GM18873 (cell line): Measurements from ENCODE around the gene ZNF155.

Source experiments
- ATAC-seq: cut with Tn5 transposase; IDR thresholded peaks from one replicate; pipeline ENCODE4 v1.9.1; 2021; ENCODE audit warnings: mild to moderate bottlenecking, moderate library complexity, moderate number of reproducible peaks; ENCODE audit not compliant: unreplicated experiment, low FRiP score

The ZNF155 gene

DNA sequence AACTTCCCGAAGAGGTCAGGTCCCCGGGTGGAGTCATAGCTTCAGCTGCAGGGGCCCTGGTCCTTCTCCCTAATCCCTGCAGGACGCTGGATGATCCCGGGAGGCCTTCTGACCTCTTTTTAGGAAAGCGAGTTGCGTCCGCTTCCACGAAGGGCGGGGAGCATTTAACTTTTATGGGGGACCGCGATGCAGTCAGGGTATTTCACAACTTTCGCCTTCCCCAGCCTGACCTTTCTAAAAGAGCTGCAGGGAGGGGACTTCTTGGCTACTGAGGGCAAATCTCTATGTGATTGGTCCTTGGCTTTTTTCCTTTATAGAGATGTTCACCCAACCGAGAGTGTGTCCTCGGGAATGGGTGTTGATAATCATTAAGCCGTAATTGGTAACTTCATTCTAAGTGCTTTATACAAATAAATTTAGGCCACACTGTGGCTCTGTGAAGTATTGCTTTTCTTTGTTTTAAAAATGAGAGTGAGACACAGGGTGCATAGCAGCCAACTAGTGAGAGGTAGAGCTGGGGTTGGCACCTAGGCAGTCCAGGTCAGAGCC lies 19.5 kb downstream of the ZNF155 start:
- peak; percentile 17 for ATAC-seq

DNA sequence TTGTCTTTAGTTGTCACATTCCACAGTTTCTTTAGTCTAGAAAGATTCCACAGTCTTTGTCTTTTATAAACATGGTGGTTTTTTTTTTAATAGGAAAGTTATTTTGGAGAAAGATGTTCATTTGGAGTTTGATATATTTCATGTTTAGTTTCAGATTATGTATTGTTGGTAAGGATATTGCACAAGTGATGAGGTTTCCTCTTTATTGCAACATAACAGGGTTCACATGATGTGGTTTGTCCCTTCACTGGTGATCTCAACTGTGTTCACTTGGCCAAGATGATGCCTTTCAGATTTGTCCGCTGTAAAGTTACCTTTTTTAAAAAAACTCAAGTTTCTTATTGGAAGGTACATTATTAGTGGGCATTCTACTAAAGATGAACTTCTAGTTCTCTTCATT lies 22.0 kb downstream of the ZNF155 start:
- ATAC-seq: no peak

DNA sequence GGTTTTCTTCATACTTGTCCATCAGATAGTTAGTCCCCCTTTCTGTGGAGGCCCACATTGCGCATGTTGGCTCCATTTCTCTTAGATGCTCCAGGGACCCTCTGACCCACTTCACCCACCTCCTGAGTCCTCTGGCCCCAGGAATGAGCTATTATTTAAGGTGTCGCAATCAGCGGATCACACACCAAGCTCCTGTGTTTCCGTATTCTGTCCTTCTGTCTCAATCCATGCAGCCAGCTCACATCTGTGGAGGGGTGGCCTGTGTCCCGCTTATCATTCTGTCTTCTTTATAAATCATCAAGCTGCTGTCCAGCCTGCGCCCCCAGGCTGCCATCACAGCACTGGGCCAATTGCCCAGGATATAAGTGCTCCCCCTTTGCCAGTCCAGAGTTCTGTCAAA lies 23.5 kb downstream of the ZNF155 start:
- ATAC-seq: no peak

GRCh38 chr19:44010468-44010867 lies 26.5 kb downstream of the ZNF155 start:
- no peak for ATAC-seq

DNA sequence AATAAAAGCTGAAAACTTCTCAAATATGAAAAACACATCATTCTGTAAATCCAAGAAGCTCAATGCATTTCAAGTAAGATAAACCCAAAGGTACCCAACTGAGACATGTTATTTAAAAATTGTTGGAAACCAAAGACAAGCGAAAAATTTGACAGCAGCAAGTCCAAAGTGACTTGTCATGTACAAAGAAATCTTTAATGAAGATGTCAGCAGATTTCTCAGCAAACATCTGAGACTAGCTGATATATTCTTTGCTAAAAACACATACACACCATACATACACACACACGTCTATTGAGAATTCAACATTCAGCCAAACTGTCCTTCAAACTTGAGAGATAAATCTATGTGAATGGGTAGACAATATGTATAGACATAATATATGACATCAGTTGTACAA lies 35.5 kb downstream of the ZNF155 start:
- ATAC-seq: no peak

DNA sequence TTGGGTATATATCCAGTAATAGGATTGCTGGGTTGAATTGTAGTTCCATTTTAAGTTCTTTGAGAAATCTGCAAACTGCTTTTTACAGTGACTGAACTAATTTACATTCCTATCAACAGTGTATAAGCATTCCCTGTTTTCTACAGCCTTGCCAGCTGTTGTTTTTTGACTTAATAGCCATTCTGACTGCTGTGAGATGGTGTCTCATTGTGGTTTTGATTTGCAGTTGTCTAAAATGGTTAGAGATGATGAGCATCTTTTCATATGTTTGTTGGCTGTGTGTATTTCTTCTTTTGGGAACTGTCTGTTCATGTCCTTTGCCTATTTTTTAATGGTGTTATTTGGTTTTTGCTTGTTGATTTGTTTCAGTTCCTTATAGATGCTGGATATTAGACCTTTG lies 37.2 kb downstream of the ZNF155 start:
- ATAC-seq: no peak

DNA sequence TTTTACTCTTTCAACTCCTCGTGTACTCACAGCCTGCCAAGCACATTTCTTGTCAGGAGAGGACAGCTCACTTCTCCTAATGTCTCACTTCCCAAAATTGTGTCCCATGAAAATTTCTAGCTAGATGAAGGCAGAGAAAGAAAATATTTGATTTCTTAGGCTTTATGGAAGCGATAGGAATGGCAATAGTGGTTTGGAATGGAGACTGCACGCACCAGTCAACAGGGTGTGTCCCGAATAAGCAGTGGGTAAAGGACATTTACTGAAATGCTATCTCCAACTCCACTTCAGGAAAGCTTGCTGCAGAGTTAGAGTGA lies 40.9 kb downstream of the ZNF155 start:
- ATAC-seq: no peak

- no peak for ATAC-seq
Measured at GRCh38 chr19:44025217-44025936, 41.4 kb downstream of the ZNF155 start, which contains the start of gene ZNF222. ZNF222 (plus strand) TSS chr19:44025379; CDS start chr19:44025437, 58 bp downstream.

GRCh38 chr19:44026622-44027021 lies 42.6 kb downstream of the ZNF155 start:
- no peak for ATAC-seq

- no peak for ATAC-seq
Measured at GRCh38 chr19:44032001-44032610, 48.1 kb downstream of the ZNF155 start.

DNA sequence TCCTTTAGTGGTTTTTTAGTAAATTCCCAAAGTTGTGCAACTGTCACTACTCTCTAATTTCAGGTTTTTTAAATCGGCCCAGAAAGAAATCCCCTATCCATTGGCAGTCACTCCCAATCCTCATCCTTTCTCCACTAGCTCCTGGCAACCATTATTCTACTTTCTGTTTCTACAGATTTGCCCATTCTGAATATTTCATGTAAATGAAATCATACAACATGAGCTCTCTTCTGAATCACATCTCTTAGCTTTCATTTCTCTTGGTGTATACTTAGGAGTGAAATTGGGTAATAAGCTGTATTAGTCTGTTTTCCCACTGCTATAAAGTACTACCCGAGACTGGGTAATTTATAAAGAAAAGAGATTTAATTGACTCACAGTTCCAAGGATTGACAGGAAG lies 58.2 kb downstream of the ZNF155 start:
- ATAC-seq: no peak
